PFSK-1 (cell line): ENCODE results near the gene PCBP3.

Source experiments
- FOXP2 ChIP-seq: optimal IDR thresholded peaks from 2 replicates; pipeline ENCODE3; 2011; ENCODE audit warnings: borderline replicate concordance, control low read depth, inconsistent platforms; ENCODE audit not compliant: insufficient read depth; ENCODE audit errors: extremely low read length, extremely low read depth
- POLR2AphosphoS5 ChIP-seq: IDR thresholded peaks from 2 replicates; pipeline ENCODE4 v1.6.1; 2012; ENCODE audit warnings: low read depth, mild to moderate bottlenecking, control low read depth, low read length, moderate library complexity
- SIN3A ChIP-seq: IDR thresholded peaks from 2 replicates; pipeline ENCODE4 v1.6.1; 2012; ENCODE audit warnings: mild to moderate bottlenecking, low read length, moderate library complexity, borderline replicate concordance; ENCODE audit not compliant: insufficient read depth
- TAF1 ChIP-seq: IDR thresholded peaks from 2 replicates; pipeline ENCODE4 v1.6.1; 2012; ENCODE audit warnings: low read length, control low read depth, borderline replicate concordance; ENCODE audit not compliant: insufficient read depth
- TF ChIP-seq, protein P1 (sequence below), 2 experiments: IDR thresholded peaks; 2 replicates each; pipeline versions ENCODE4 v1.6.1 to v1.8.0; 2011 to 2012; ENCODE audit warnings: low read depth in 2 of 2, low read length in 2 of 2, control low read depth in 1 of 2, inconsistent platforms in 1 of 2, mild to moderate bottlenecking in 1 of 2, moderate library complexity in 1 of 2; ENCODE audit not compliant: insufficient read depth in 1 of 2

DNA sequence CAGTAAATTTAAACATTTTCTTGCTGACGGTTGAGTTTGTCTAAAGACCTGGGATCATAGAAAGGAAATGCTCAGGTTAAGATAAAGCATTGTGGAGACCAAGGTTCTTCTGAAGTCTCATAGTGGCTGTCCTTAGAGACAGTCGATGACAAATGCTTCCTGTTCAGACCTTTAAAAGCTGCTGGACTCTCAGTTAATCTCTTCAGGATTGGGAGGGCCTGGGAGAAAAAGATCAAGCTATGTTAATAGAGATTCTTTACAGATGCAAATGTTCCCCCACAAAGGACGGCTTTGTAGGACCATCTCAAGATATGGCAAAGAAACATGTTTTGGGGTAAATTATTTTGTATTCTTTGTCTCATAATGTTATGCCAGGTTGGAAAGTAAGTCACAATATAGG lies 213.4 kb downstream of the PCBP3 start:
- TF ChIP-seq, protein P1, sequence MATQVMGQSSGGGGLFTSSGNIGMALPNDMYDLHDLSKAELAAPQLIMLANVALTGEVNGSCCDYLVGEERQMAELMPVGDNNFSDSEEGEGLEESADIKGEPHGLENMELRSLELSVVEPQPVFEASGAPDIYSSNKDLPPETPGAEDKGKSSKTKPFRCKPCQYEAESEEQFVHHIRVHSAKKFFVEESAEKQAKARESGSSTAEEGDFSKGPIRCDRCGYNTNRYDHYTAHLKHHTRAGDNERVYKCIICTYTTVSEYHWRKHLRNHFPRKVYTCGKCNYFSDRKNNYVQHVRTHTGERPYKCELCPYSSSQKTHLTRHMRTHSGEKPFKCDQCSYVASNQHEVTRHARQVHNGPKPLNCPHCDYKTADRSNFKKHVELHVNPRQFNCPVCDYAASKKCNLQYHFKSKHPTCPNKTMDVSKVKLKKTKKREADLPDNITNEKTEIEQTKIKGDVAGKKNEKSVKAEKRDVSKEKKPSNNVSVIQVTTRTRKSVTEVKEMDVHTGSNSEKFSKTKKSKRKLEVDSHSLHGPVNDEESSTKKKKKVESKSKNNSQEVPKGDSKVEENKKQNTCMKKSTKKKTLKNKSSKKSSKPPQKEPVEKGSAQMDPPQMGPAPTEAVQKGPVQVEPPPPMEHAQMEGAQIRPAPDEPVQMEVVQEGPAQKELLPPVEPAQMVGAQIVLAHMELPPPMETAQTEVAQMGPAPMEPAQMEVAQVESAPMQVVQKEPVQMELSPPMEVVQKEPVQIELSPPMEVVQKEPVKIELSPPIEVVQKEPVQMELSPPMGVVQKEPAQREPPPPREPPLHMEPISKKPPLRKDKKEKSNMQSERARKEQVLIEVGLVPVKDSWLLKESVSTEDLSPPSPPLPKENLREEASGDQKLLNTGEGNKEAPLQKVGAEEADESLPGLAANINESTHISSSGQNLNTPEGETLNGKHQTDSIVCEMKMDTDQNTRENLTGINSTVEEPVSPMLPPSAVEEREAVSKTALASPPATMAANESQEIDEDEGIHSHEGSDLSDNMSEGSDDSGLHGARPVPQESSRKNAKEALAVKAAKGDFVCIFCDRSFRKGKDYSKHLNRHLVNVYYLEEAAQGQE (IDR thresholded peaks at IDR 0.05; ENCODE audit: insufficient read depth in 1 of 2, low read depth in 2 of 2, low read length in 2 of 2), result no peak
- no peak for TF ChIP-seq POLR2AphosphoS5
- TF ChIP-seq TAF1, result no peak
- TF ChIP-seq SIN3A, result no peak
- TF ChIP-seq FOXP2, result no peak
